IPS-NIHi11 (cell line): ENCODE data around the gene VWA5B2.
"Not testable (repeated sequence)": the region's sequence is repeated elsewhere in the genome, so short reads cannot be mapped to it uniquely, and the experiment has no call there.

Experiments
- DNase-seq: peaks from one replicate; pipeline ENCODE4 v3.0.0; 2012; ENCODE audit warnings: mixed read lengths, low spot score

Gene VWA5B2

DNA sequence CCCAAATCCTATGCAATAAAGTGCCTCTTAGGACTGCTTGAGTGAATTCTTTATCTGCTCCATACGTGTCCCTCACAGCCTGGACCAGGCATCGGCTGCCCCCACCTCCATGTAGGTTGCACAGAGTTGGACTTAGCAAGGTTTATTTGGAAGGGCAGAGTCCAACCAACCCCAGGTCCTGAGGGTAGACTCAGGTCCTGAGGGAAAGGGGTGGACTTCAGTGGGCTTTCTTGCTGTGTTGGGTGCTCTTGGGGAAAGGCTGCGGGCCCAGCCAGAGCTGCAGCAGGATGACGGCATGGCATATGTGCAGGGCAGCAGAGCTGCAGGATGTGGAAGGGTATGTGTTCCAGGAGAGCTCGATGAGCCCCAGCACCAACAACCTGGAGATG, 12.9 kb downstream of the VWA5B2 start:
- DNase-seq = no peak

DNA sequence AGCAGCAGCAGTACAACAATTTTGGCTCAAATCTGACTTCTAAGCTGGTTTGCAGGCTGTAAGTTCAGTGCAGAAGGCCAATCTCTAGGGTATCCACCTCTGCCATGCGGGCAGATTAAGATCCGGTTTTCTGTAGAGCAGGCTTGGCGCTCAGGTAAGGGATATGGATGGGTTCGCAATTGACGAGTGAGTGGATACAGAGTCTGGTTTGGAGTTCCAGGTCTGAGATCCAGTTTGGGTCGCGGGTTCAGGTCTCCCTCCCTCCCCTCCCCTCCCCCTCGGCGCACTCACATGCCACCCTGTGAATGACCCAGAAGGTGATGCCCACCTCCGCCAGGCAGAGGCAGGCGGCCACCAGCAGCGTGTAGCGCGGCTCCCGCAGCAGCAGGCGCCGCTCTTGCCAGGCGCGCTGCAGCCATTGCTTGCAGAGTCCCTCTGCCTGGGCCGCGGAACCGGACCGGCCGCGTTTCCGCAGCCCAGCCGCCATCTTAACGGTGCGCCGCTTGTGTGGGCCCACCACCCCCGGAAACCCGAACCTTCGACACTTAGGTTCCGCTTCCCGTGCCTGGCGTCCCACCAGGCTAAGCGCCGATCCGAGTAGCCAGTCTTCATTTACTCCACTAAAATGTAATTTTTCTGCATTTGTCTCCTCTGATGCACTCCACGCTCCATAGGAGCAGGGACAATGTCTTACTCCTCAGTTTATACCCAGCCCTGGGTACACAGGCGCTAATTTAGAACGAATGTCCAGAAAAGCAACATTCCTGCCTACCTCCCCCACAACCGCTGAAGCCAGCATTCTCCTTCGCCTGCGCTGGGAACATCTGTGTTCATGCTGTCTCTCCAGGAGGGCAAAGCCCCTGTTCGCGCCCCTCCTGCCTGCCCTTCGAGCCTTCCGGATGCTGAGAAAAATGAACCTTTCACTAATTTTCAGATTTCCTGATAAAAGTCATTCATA, 19.3 kb downstream of the VWA5B2 start, which contains the start of gene ALG3:
Gene ALG3, minus strand, starts transcription at position 509 of the 958 bp plus-strand sequence. Its CDS starts 22 bp downstream, at position 487.
- DNase-seq = peak; percentile 89

GRCh38 chr3:184249412-184250166, 20.2 kb downstream of the VWA5B2 start, which contains the start of gene EEF1AKMT4:
Gene EEF1AKMT4 (plus strand): TSS chr3:184249672. CDS start chr3:184249695, 23 bp downstream.
- DNase-seq = peak; percentile 95

DNA sequence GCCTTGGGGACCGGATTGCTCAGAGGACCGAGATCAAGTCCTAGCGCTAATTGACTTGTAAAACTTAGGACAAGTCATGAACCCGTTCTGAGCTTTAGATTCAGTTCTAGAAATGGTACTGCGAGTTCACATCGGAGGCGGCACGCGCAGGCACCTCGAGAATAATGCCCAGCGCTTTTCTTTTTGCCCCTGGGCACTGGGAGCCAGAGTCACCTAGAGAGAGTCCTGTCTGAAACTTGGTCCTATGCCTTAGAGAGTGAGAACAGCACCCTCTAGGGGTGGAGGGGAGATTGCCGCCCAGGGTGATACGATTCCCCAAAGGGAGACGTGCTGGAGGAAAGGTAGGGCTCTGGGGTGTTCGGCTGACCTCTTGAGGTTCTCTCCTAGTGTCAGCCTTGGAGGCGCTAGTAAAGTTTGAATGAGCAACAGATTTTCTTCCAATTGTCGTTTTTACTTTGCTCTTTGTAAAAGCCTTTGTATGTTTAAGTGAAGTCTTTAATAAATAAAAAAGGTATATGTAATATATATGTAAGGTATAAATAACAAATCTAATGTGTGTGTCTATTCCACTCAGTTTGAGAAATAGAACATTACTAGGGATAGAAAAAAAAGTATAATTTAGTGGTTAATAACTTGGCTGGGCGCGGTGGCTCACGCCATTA, 20.9 kb downstream of the VWA5B2 start:
- peak; percentile 87 for DNase-seq

GRCh38 chr3:184255291-184256039, 26.1 kb downstream of the VWA5B2 start:
- DNase-seq = no peak

- DNase-seq = no peak
Observed at GRCh38 chr3:184257083-184257915, 27.9 kb downstream of the VWA5B2 start.

DNA sequence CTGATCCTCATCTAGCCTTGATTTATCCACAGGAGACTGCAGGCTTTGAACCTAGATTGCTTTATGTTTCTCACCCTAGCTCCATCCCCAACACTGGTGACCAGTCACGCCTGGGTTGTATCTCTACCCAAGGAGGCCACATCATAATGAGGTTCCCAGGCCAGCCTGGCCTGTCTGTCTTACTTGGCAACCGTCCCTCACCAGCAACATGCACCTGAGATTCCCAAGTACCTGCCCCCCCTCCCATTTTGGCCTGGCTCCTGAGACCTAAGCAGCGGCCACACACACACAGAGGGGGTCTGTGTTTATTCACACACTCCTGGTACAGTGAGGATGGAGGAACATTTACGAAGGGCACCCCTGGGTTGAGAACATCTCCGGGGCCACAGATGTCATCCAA, 29.5 kb downstream of the VWA5B2 start:
- no peak for DNase-seq

DNA sequence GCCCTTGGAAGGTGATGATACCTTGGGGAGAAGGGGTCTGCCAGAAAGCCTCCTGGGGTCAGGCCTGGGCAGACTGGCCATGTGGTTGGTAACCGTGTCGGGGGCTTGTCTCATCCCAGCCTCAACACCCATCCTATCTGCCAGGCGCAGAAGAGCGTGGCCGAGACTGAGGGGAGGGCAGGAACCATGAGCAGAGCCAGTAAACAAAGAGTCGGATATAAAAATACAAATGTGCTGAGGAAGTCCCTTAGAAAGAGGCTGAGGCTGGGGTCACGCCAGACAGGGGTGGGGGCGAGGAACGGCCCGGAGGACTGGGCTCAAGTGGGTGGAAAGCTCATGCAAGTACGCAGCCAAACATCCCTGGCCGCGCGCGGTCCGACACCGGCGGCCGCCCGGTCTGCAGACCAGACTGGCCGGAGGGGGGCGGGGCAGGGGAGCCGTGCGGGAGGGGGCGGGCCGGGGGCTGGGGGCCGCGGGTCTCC, 30.1 kb downstream of the VWA5B2 start:
- no peak for DNase-seq

DNA sequence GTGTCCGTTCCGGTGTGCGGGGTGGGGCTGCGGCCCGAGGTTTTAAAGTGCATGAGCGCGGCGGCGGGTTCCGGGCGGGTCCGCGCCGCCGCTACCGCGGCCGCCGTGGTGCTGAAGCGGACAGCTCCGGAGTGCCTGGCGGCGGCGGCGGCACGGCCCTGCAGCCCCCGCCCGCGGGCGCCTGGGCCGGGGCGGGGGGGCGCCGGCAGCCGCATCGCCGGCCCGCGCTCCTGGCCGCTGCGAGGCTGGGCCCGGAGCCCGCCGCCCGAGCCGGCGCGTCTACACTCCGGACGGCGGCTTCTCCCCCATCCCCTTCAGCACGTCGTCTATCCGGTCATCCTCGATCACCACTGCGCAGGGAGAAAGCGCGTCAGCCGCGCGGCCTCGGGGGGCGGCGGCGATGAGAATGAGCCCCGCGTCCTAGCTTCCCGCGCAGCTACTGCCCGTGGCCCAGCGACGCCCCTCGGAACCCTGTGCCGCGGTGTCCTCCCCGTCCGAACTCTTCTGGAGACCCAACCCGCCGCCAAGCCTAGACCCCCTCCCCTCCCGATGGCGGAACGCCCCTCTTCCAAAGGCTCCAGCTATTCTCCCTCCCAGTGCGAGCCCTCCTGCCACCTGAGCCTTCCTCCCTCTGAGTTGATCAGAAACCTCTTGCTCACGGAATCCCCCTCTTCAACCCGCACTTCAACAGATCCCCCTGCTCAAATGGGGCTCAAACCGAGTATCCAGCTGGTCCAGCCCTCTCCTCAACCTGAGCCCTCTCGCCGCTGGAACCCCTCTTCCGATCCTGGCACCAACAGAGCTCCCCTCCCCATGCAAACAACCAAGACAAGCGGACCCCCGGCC, 30.7 kb downstream of the VWA5B2 start:
- peak; percentile 95 for DNase-seq

- DNase-seq = peak; percentile 43
Observed at GRCh38 chr3:184260724-184261269, 31.4 kb downstream of the VWA5B2 start.

DNA sequence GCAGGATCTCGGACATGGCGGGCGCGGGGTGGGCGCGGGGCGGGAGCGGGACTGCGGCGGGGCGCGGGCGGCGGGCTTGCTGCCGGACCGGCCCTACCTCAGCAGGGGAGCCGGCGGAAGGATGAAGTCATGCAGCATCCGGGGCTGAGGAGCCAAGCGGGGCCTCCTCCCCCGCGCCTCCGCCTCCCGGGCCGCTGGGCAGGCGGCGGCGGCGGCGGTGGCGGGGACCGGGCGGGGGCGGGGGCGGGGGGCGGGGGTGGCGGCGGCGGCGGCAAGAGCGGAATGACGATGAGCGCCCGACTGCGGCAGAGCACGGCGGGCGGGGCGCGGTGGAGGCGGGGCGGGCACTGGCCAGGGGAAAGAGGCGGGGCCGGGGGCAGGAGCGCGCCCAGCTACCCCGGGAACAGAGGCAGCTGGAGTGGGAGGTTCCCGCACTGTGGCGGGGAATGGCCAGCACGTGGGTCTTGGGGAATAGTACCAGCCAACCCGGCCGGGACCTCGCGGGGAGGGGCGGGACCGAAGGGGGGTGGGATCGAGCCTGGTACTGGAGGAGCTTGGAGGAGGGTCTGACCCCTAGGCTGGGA, 32.0 kb downstream of the VWA5B2 start, which contains the start of gene CAMK2N2:
Gene CAMK2N2, minus strand, starts transcription at position 284 of the 584 bp plus-strand sequence. Its CDS starts 268 bp downstream, at position 16.
- DNase-seq = peak; percentile 92

DNA sequence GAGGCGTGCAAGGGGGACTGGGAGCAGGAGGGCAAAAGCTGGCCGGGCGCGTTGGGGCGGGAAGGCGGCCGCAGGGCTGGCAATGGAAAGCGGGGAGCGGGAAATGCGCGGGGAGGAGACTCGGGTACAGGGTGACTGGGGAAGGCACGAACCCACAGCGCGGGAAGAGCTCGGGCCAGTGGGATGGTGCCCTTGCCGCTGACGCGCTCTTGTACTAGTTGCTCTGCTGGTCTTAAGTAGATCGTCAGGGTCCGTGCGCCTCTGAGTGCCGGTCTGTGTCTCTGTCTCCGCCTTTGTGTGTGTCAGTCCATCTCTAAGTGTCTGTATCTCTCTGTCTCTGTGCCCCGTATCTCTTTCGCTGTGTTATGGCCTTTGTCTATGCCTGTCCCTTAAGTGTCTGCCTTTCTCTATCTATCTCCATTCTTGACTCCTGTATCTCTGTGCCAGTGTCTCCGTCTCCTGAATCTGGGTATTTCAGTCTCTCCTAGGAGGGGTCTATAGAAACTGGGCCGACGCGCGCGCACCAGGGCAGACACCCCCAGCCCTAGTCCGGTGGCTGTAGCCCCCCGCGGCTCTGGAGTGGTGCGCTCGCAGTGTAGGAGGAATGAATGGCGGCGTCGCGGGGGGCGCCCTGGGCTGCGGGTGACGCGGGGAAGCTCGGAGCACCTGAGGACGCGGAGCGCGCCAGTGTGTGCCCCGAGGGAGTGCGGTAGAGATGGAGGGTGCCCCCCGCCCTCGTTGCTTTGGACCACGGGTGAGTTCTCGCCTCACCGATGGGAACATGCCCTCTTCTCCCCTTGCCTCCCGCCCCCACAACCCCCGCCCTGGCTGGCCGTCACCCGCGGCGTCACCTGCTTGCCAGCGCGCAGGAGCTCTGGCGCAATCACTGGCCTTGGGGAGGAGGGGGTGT, 32.7 kb downstream of the VWA5B2 start:
- peak; percentile 58 for DNase-seq

DNA sequence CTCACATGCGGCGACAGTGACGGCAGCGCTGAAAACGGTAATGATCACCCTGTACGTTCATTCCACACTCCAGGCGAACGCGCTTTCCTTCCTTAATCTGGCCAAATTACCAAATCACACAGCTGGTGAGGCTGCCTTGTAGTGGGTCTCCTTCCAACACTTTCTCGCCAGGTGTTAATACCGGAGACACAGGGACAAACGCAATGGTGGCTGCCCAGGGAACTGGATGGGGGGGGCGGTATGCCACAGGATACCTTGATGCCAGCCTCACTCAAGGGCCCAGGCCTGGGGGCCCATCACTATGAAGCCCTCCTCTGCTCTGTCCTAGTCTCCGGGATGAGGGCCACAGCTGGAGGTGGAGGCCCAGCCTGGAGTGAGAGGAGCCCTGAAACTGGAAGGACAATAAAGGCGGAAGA, 33.4 kb downstream of the VWA5B2 start:
- no peak for DNase-seq

DNA sequence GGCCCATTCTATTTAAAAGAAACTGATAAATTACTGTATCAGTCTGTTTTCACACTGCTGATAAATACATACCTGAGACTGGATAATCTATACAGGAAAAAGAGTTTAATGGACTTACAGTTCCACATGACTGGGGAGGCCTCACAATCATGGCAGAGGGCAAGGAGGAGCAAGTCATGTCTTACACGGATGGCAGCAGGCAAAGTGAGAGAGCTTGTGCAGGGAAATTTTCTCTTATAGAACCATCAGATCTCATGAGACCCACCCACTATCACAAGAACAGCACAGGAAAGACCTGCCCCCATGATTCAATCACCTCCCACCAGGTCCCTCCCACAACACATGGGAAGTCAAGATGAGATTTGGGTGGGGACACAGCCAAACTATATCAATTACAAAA, 37.9 kb downstream of the VWA5B2 start:
- DNase-seq = not testable (repeated sequence)

DNA sequence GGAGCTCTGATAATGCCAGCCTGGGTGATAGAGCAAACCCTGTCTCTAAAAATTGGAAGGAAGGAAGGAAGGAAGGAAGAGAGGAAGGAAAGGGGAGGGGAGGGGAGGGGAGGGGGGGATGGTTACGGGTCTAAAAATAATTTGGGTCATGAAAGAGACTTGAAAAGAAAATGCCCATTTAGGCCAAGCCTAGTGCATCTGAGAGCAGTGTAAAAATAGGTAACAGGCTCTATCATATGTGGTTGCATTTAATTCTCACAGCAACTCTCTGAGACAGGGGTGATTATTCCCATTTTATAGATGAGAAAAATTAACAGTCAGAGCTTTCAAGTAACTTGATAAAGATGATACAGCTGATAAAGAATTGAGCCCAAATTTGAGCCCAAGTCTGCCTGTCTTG, 42.9 kb downstream of the VWA5B2 start:
- no peak for DNase-seq

DNA sequence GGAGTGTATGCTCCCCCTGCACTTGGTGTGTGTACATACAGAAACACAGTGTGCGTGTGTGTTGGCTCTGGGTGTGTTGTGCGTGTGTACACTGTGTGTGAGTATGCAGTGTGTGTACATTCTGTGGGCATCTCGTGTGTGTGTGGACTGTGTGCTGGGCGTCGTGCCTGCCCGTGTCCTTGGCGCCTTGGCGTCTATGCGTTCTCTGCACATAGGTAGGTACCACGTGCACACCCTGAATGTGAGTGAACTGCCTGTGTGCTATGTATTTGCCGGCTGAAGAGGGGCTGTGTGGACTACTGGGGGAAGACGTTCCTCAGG, 46.0 kb downstream of the VWA5B2 start:
- no peak for DNase-seq
